Activated CD4-positive, alpha-beta T cell treated with anti-CD3 and anti-CD28 coated beads, Interleukin-10, Interleukin-2, amounts not matched to agents 100 ng/mL and 50 ng/mL, durations not matched to agents 16 hours and 8 hours (primary cell): ENCODE data around the gene NOTO.

Experiments used
- DNase-seq: peaks from one replicate; pipeline ENCODE4 v3.0.0-alpha.2; 2020

The NOTO gene

DNA sequence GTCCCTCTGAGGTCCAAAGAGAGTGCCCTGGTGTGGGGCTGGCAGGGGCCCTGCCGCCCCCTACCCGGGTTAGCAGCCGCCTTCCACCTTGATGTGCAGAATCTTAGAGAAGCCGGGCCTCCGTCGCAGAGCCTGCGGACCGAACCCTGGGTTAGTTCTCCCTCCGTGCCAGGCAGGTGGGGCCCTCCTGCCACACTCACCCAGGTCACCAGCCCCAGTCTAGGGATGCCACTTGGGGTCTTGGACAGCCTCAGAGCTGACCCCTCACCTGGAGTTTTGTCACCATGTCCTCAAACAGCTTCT is 56.5 kb downstream of the NOTO start:
- no peak for DNase-seq

GRCh38 chr2:73259276-73259675 is 56.9 kb downstream of the NOTO start:
- no peak for DNase-seq

DNA sequence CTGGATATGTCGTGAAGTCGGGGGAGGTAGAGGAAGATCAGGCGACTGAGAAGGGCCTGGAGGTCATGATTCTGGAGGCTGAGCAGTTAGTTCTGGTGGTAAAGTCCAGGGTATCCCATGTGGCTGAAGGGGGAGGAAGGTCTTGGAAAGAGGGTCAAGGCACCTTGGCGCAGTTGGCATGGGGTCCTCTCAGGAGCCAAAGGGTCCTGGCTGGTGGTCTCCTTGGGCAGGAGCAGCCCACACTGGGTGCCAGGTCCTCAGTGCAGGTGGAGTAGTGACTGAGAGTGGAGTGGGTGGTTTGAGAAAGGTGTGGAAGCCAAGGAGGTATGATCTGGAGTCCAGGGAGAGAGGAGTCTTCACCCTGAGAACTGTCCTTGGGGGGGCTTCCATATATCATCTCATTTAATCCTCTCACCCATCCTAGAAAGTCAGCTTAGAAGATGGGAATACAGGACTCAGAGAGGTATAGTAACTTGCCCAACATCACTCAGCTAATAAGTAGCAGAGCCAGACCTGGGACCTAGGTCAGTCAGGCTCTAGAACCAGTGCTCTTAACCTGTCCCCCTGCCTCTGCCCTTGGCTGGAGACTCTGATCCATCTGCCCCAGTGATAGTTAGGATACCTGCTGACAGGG is 57.4 kb downstream of the NOTO start:
- DNase-seq = no peak

DNA sequence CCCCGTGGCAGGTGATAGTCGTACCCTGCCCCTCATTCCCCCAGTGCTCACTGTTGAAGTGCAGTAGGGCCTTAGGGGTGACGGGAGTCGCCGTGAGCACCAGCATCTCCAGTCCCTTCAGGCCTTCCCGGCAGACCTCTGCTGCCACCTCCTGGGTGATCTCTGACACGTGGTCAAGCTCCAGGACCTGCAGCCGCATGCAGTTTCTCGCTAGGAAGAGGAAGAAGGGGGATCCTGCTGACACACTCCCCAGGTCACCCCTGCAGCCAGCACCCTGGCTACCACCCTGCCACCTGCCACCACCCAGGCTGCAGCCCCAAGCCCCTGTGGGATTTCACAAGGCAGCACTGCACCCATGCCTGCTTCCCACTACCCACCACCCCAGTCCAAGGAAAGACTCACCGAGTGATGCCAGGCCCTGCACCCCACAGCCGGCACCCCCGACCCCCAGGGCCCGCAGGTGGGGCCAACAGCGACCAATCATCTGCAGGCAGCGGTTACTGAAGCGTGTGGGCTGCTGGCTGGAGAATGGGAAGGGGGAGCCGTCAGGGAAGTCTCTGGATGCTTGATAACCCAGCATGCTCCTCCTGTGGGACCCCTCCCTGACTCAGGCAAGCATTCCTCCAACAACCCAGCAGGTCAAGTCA is 58.1 kb downstream of the NOTO start:
- no peak for DNase-seq
